ENCODE measurements around the gene TPR. TPM values are rescaled to one million over a fixed set of nuclear protein-coding genes. Genes with fewer than 3 reads are reported as not detected.
A peak's percentile ranks its signal among the peaks of the same experiment; 100 is the strongest.

The TPR gene
- total RNA-seq, 2 experiments from 2014 or later, result 151 to 152 TPM

- Mint-ChIP-seq H3K27me3 (no peaks in the 10 kb centered on the region), H3K36me3 (ENCODE audit: low read depth) (peaks cover 45% of the 10 kb centered on the region), H3K4me3 (no peak overlapping the region), H3K4me1 (peaks cover 5% of the 10 kb centered on the region), H3K27ac (no peak overlapping the region), H3K9me3 (ENCODE audit: low read depth) (no peaks in the 10 kb centered on the region)
- no peak for DNase-seq
- ATAC-seq, result no peak
- ChIA-PET POLR2A (no interaction called here), CTCF (interaction anchor here (0.9 to 8.5 kb wide), 3 partner anchors 9 to 82 kb away, joined by 3 to 94 read pairs (median 3); no protein-coding TSS in a partner anchor)
- intact Hi-C loops (cut with DNase I, micrococcal nuclease), result no loop called here
These were observed 47.7 kb downstream of the TPR start for GRCh38 chr1:186327331-186327730.

DNA sequence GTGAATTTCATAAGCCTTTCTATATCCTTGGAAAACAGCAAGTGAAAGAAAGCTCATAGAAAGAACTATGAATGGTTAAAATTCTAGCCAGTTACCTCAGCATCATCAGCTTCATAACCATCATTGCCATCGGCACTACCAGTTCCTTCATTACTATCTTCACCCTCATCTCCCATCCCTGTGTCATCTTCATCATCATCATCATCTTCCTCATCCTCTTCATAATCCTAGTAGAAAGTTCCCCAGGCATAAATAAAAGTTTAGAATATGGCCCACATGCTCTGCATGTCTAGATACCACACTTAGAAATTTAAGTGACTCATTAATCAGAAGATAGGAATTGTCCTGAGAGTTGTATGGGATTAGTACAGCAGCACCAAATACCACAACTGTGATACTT, 49.0 kb downstream of the TPR start:
- DNase-seq (no peak), ATAC-seq (no peak)
- intact Hi-C loops (cut with DNase I, micrococcal nuclease), result no loop called here
- Mint-ChIP-seq H3K27ac (peak overlapping the region; percentile 2), H3K9me3 (ENCODE audit: low read depth) (no peaks in the 10 kb centered on the region), H3K36me3 (ENCODE audit: low read depth) (peaks cover 55% of the 10 kb centered on the region), H3K27me3 (no peaks in the 10 kb centered on the region), H3K4me3 (no peak overlapping the region), H3K4me1 (peaks cover 11% of the 10 kb centered on the region)
- ChIA-PET CTCF (interaction anchor here (0.7 to 2.6 kb wide), 15 partner anchors 8 to 170 kb away, joined by 3 to 15 read pairs (median 5); partner anchors contain the start of genes ODR4 and TPR), POLR2A (no interaction called here)

DNA sequence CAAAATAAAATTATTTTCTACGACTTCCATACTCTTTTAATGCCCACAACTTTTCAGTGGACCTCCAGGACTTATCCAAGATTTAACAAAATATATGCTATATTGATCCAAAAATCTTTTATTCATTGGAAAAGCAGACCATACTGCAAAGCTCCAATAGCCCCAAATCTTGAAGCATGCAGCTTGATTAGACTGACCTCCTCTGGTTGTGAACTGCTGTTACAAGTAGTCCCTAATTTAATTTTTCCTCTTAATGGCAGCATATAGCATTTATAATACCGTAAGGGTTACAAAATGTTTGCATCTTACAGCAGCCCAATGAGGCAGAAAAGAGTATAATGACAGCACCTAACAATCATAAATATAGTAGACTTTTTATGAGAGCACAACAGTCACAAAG, 49.8 kb downstream of the TPR start:
- Mint-ChIP-seq H3K9me3 (ENCODE audit: low read depth) (no peaks in the 10 kb centered on the region), H3K4me3 (no peak overlapping the region), H3K4me1 (peaks cover 14% of the 10 kb centered on the region), H3K27ac (no peak overlapping the region), H3K36me3 (ENCODE audit: low read depth) (peaks cover 56% of the 10 kb centered on the region), H3K27me3 (no peaks in the 10 kb centered on the region)
- intact Hi-C loops (cut with DNase I, micrococcal nuclease), result loop anchor here in 1 of 2 experiments (1.0 to 2.0 kb wide), 2 partner anchors 22 to 53 kb away; no protein-coding TSS in a partner anchor
- no peak for DNase-seq
- ATAC-seq, result no peak
- CTCF ChIA-PET, result interaction anchor here (0.5 to 2.6 kb wide), 19 partner anchors 9 to 312 kb away, joined by 3 to 15 read pairs (median 5); partner anchors contain the start of genes ODR4 and TPR
- POLR2A ChIA-PET, result no interaction called here

DNA sequence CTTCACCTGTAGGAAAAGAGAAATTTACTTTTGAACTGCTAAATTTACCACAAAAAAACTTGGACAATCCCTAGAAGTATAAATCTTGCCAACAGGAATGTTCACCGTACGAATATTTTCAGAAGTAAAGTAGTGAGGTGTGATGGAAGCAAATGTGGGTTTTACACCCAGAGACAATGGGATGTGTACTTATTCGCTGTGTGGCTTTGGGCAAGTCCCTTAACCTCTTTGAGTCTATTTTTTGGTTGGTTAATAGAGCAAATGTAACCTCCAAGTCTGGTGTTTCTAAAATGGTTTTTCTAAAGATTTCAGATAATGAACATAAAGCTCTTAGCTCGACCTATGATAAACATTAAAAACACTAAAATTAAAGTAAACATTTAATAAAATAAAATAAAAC, 51.2 kb downstream of the TPR start:
- ATAC-seq, result no peak
- H3K36me3 Mint-ChIP-seq (ENCODE audit: low read depth), result peaks cover 58% of the 10 kb centered on the region
- ChIA-PET POLR2A (no interaction called here), CTCF (interaction anchor here (0.6 to 2.6 kb wide), 7 partner anchors 8 to 52 kb away, joined by 3 to 14 read pairs (median 9); partner anchors contain the start of genes ODR4 and TPR)
- intact Hi-C loops (cut with DNase I, micrococcal nuclease), result loop anchor here (2.0 to 5.0 kb wide), 3 partner anchors 21 to 167 kb away; no protein-coding TSS in a partner anchor
- H3K4me3 Mint-ChIP-seq, result no peak overlapping the region
- no peak for DNase-seq
- no peaks in the 10 kb centered on the region for H3K27me3 Mint-ChIP-seq
- H3K27ac Mint-ChIP-seq, result no peak overlapping the region
- peaks cover 12% of the 10 kb centered on the region for H3K4me1 Mint-ChIP-seq
- H3K9me3 Mint-ChIP-seq (ENCODE audit: low read depth), result no peaks in the 10 kb centered on the region

- peaks cover 58% of the 10 kb centered on the region for H3K36me3 Mint-ChIP-seq (ENCODE audit: low read depth)
- peaks cover 4% of the 10 kb centered on the region for H3K4me1 Mint-ChIP-seq
- intact Hi-C loops (cut with DNase I, micrococcal nuclease), result loop anchor here in 1 of 2 experiments (2.0 kb wide), 1 partner anchor 37 kb away; no protein-coding TSS in a partner anchor
- ChIA-PET POLR2A (no interaction called here), CTCF (interaction anchor here (1.1 to 6.7 kb wide), 4 partner anchors 10 to 54 kb away, joined by 3 to 94 read pairs (median 8); no protein-coding TSS in a partner anchor)
- H3K9me3 Mint-ChIP-seq (ENCODE audit: low read depth), result no peaks in the 10 kb centered on the region
- no peaks in the 10 kb centered on the region for H3K27me3 Mint-ChIP-seq
- peak overlapping the region; percentile 40 for H3K27ac Mint-ChIP-seq
- ATAC-seq (no peak), DNase-seq (no peak)
- H3K4me3 Mint-ChIP-seq, result no peak overlapping the region
These were observed 59.5 kb downstream of the TPR start for GRCh38 chr1:186315570-186315969.

DNA sequence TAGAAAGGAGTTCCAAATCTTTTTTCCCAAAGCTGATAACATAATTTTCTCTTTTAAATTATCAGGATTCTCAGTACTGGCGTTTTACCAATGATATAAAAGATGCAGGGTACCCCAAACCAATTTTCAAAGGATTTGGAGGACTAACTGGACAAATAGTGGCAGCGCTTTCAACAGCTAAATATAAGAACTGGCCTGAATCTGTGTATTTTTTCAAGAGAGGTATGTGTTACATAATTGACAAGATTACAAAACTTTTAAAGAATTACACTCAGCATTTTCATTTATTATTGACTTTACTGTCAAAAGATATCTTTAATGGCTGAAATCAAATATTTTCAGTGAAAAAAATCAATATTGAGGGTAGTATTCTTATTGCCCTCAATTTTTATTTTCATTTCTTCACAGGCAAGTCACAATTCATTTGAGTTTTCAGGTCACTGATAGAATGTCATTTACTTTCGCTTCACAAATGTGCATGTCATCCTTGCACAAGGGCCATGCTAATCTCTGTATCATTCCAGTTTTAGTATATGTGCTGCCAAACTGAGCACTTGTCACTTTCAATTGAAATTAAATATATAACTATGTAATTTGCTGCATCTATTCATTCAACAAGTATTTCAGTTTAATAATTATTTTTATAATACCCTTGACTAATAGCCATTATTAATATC, 63.5 kb downstream of the TPR start:
- Mint-ChIP-seq H3K27ac (no peak overlapping the region), H3K27me3 (no peaks in the 10 kb centered on the region), H3K4me3 (no peak overlapping the region), H3K9me3 (ENCODE audit: low read depth) (peaks cover 2% of the 10 kb centered on the region), H3K36me3 (ENCODE audit: low read depth) (peaks cover 39% of the 10 kb centered on the region), H3K4me1 (peaks cover 8% of the 10 kb centered on the region)
- intact Hi-C loops (cut with DNase I, micrococcal nuclease), result loop anchor here in 1 of 2 experiments (5.0 kb wide), 1 partner anchor 46 kb away; no protein-coding TSS in a partner anchor
- ChIA-PET POLR2A (interaction anchor here (0.6 kb wide), 1 partner anchor 14 kb away, joined by 3 read pairs; no protein-coding TSS in a partner anchor), CTCF (interaction anchor here (1.3 to 1.6 kb wide), 2 partner anchors 8 to 63 kb away, joined by 3 to 4 read pairs; partner anchors contain the start of gene TPR)
- no peak for ATAC-seq
- DNase-seq, result no peak

DNA sequence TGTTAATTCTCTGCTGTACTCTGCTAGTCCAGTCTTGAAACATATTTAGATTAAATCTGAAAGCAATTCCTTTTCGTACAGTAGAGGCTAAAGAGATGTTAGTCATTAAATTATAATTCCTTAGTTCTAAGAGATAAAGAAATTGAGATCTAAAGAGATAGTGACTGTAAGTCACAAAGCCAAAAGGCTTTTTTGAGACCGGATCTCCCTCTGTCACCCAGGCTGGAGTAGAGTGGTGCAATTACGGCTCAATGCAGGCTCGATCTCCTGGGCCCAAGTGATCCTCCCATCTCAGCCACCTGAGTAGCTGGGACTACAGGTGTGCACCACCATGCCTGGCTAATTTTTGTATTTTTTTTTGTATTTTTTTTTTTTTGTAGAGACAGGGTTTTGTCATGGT, 64.7 kb downstream of the TPR start:
- peaks cover 37% of the 10 kb centered on the region for H3K36me3 Mint-ChIP-seq (ENCODE audit: low read depth)

DNA sequence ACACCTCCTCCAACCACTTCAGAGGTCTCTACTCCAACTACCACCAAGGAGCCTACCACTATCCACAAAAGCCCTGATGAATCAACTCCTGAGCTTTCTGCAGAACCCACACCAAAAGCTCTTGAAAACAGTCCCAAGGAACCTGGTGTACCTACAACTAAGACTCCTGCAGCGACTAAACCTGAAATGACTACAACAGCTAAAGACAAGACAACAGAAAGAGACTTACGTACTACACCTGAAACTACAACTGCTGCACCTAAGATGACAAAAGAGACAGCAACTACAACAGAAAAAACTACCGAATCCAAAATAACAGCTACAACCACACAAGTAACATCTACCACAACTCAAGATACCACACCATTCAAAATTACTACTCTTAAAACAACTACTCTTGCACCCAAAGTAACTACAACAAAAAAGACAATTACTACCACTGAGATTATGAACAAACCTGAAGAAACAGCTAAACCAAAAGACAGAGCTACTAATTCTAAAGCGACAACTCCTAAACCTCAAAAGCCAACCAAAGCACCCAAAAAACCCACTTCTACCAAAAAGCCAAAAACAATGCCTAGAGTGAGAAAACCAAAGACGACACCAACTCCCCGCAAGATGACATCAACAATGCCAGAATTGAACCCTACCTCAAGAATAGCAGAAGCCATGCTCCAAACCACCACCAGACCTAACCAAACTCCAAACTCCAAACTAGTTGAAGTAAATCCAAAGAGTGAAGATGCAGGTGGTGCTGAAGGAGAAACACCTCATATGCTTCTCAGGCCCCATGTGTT, 66.6 kb downstream of the TPR start:
- Mint-ChIP-seq H3K4me3 (no peak overlapping the region), H3K27ac (no peak overlapping the region), H3K36me3 (ENCODE audit: low read depth) (peaks cover 28% of the 10 kb centered on the region), H3K27me3 (no peaks in the 10 kb centered on the region), H3K4me1 (peaks cover 36% of the 10 kb centered on the region), H3K9me3 (ENCODE audit: low read depth) (peaks cover 2% of the 10 kb centered on the region)
- peak; percentile 86 for ATAC-seq
- POLR2A ChIA-PET, result interaction anchor here (1.2 to 1.3 kb wide), 2 partner anchors 66 to 1553 kb away, joined by 3 to 5 read pairs; partner anchors contain the start of gene TPR
- peak; percentile 21 for DNase-seq
- intact Hi-C loops (cut with DNase I, micrococcal nuclease), result loop anchor here (5.0 to 10.0 kb wide), 2 partner anchors 36 to 1554 kb away; partner anchors contain the start of gene EDEM3 (in 1 of the 2)
- CTCF ChIA-PET, result interaction anchor here (1.0 to 2.3 kb wide), 9 partner anchors 12 to 66 kb away, joined by 3 to 16 read pairs (median 5); partner anchors contain the start of gene TPR

More for the DNA sequence above, 64.7 kb downstream of the TPR start:
- POLR2A ChIA-PET, result no interaction called here
- no peak overlapping the region for H3K4me3 Mint-ChIP-seq
- intact Hi-C loops (cut with DNase I, micrococcal nuclease), result loop anchor here in 1 of 2 experiments (5.0 kb wide), 1 partner anchor 47 kb away; no protein-coding TSS in a partner anchor
- H3K9me3 Mint-ChIP-seq (ENCODE audit: low read depth), result peaks cover 2% of the 10 kb centered on the region
- no peak for DNase-seq
- CTCF ChIA-PET, result interaction anchor here (1.0 to 1.6 kb wide), 3 partner anchors 9 to 65 kb away, joined by 3 to 4 read pairs (median 3); partner anchors contain the start of gene TPR
- ATAC-seq, result no peak
- peaks cover 19% of the 10 kb centered on the region for H3K4me1 Mint-ChIP-seq
- no peaks in the 10 kb centered on the region for H3K27me3 Mint-ChIP-seq
- no peak overlapping the region for H3K27ac Mint-ChIP-seq

DNA sequence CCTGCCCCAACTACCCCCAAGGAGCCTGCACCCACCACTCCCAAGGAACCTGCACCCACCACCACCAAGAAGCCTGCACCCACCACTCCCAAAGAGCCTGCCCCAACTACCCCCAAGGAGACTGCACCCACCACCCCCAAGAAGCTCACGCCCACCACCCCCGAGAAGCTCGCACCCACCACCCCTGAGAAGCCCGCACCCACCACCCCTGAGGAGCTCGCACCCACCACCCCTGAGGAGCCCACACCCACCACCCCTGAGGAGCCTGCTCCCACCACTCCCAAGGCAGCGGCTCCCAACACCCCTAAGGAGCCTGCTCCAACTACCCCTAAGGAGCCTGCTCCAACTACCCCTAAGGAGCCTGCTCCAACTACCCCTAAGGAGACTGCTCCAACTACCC, 67.6 kb downstream of the TPR start:
- H3K4me1 Mint-ChIP-seq, result peaks cover 46% of the 10 kb centered on the region
- H3K27me3 Mint-ChIP-seq, result no peaks in the 10 kb centered on the region
- CTCF ChIA-PET, result interaction anchor here (3.9 kb wide), 1 partner anchor 16 kb away, joined by 32 read pairs; no protein-coding TSS in a partner anchor
- no peak for ATAC-seq
- H3K4me3 Mint-ChIP-seq, result no peak overlapping the region
- POLR2A ChIA-PET, result interaction anchor here (0.6 kb wide), 1 partner anchor 334 kb away, joined by 3 read pairs; no protein-coding TSS in a partner anchor
- H3K27ac Mint-ChIP-seq, result no peak overlapping the region
- peaks cover 24% of the 10 kb centered on the region for H3K36me3 Mint-ChIP-seq (ENCODE audit: low read depth)
- intact Hi-C loops (cut with DNase I, micrococcal nuclease), result loop anchor here (5.0 to 10.0 kb wide), 2 partner anchors 35 to 1553 kb away; partner anchors contain the start of gene EDEM3 (in 1 of the 2)
- peaks cover 2% of the 10 kb centered on the region for H3K9me3 Mint-ChIP-seq (ENCODE audit: low read depth)
- no peak for DNase-seq

- ChIA-PET POLR2A (no interaction called here), CTCF (interaction anchor here (1.0 to 3.9 kb wide), 3 partner anchors 12 to 28 kb away, joined by 3 to 32 read pairs (median 17); partner anchors contain the start of gene PRG4)
- DNase-seq (no peak), ATAC-seq (no peak)
- Mint-ChIP-seq H3K9me3 (ENCODE audit: low read depth) (peaks cover 2% of the 10 kb centered on the region), H3K4me3 (no peak overlapping the region), H3K36me3 (ENCODE audit: low read depth) (peaks cover 21% of the 10 kb centered on the region), H3K27ac (peak overlapping the region; percentile 88), H3K27me3 (no peaks in the 10 kb centered on the region), H3K4me1 (peaks cover 53% of the 10 kb centered on the region)
- intact Hi-C loops (cut with DNase I, micrococcal nuclease), result loop anchor here (5.0 to 10.0 kb wide), 2 partner anchors 34 to 1552 kb away; partner anchors contain the start of gene EDEM3 (in 1 of the 2)
These were observed 68.5 kb downstream of the TPR start for GRCh38 chr1:186306533-186306932.
